SK-N-SH (cell line): ENCODE measurements around the gene FNTB. TPM values are rescaled to one million over a fixed set of nuclear protein-coding genes. Genes with fewer than 3 reads are reported as not detected.

Source experiments
- CTCF ChIA-PET: fragments of 300-600, 350-600 bp; formaldehyde crosslinking; extraction: SDS; loops from one replicate; lab custom pipeline; 2021; lab: Yijun Ruan, JAX
- POLR2A ChIA-PET: fragments of 350-600 bp; sonication (Branson Sonifier 250); formaldehyde crosslinking; extraction: SDS; loops from one replicate; lab custom pipeline; 2020; ENCODE audit warnings: antibody characterized with exemption, inconsistent platforms; lab: Yijun Ruan, JAX
- DNase-seq: peaks from one replicate; pipeline ENCODE4 v3.0.0; 2012
- H2AFZ ChIP-seq: fragments of 200-600 bp; sonication (generic); 2 replicates; pipeline ENCODE4 v1.8.1; 2016; ENCODE audit warnings: antibody characterized with exemption, mild to moderate bottlenecking, low read depth
- H3F3A ChIP-seq: fragments of 200-600 bp; sonication (generic); replicated peaks from 2 replicates; pipeline ENCODE3; 2016; ENCODE audit warnings: antibody characterized with exemption, mild to moderate bottlenecking; ENCODE audit not compliant: insufficient read depth
- H3K27ac ChIP-seq, 2 experiments: fragments of 200-500 bp in 1 of 2; fragments of 200-600 bp in 1 of 2; sonication (Bioruptor generic) in 1 of 2; sonication (generic), shearing (Covaris generic) in 1 of 2; 2 replicates each; pipeline versions ENCODE4 v1.5.1 to v1.6.1; 2014 to 2016; ENCODE audit warnings: low read depth in 2 of 2, inconsistent platforms in 1 of 2, low read length in 1 of 2, mild to moderate bottlenecking in 1 of 2, mixed read lengths in 1 of 2
- H3K27me3 ChIP-seq: fragments of 200-600 bp; sonication (generic), shearing (Covaris generic); 2 replicates; pipeline ENCODE4 v1.6.1; 2016; ENCODE audit warnings: mixed run types; ENCODE audit not compliant: insufficient read depth
- H3K36me3 ChIP-seq, 2 experiments: fragments of 200-500 bp in 1 of 2; fragments of 200-600 bp in 1 of 2; sonication (Bioruptor generic) in 1 of 2; sonication (generic) in 1 of 2; replicated peaks in 1 of 2; 2 replicates each; pipeline versions ENCODE3 to v1.5.1; 2014 to 2016; ENCODE audit warnings: low read length in 1 of 2, mild to moderate bottlenecking in 1 of 2; ENCODE audit not compliant: insufficient read depth in 2 of 2, control insufficient read depth in 1 of 2
- H3K4me1 ChIP-seq, 2 experiments: fragments of 200-500 bp in 1 of 2; fragments of 200-600 bp in 1 of 2; sonication (Bioruptor generic) in 1 of 2; sonication (generic), shearing (Covaris generic) in 1 of 2; 2 replicates each; pipeline versions ENCODE4 v1.5.1 to v1.6.1; 2014 to 2016; ENCODE audit warnings: low read depth in 1 of 2, low read length in 1 of 2, mixed run types in 1 of 2; ENCODE audit not compliant: insufficient read depth in 2 of 2, control insufficient read depth in 1 of 2
- H3K4me2 ChIP-seq: fragments of 200-600 bp; sonication (generic), shearing (Covaris generic); 2 replicates; pipeline ENCODE4 v1.6.1; 2017; ENCODE audit warnings: mixed run types
- H3K4me3 ChIP-seq, 2 experiments: fragments of 200-500 bp in 1 of 2; fragments of 200-600 bp in 1 of 2; sonication (Bioruptor generic) in 1 of 2; sonication (generic), shearing (Covaris generic) in 1 of 2; 2 replicates each; pipeline versions ENCODE4 v1.5.1 to v1.8.1; 2014 to 2016; ENCODE audit warnings: low read depth in 2 of 2, inconsistent platforms in 1 of 2, low read length in 1 of 2, mild to moderate bottlenecking in 1 of 2, mixed read lengths in 1 of 2, moderate library complexity in 1 of 2
- H3K79me2 ChIP-seq: fragments of 200-600 bp; sonication (generic); 2 replicates; pipeline ENCODE4 v1.8.1; 2017; ENCODE audit warnings: mild to moderate bottlenecking; ENCODE audit not compliant: insufficient read depth
- H3K9ac ChIP-seq: fragments of 200-600 bp; sonication (generic); 2 replicates; pipeline ENCODE4 v1.6.1; 2017; ENCODE audit warnings: mixed run types
- H3K9me2 ChIP-seq: fragments of 200-600 bp; sonication (generic); 2 replicates; pipeline ENCODE4 v1.6.1; 2017; ENCODE audit warnings: mixed run types
- H3K9me3 ChIP-seq: fragments of 200-600 bp; sonication (generic); 2 replicates; pipeline ENCODE4 v1.6.1; 2017; ENCODE audit warnings: mixed run types, mild to moderate bottlenecking, moderate library complexity
- H4K20me1 ChIP-seq: fragments of 200-600 bp; sonication (generic); 2 replicates; pipeline ENCODE4 v1.6.1; 2017; ENCODE audit warnings: mild to moderate bottlenecking, mixed run types; ENCODE audit not compliant: insufficient read depth
- CHD2 ChIP-seq: fragments of 150-350 bp; IDR thresholded peaks from 2 replicates; pipeline ENCODE4 v1.6.1; 2018; ENCODE audit warnings: low read length; ENCODE audit not compliant: partially characterized antibody
- CTCF ChIP-seq: fragments of 200-600 bp; sonication (generic); IDR thresholded peaks from 2 replicates; pipeline ENCODE4 v1.6.1; 2017; ENCODE audit warnings: antibody characterized with exemption, mild to moderate bottlenecking, moderate library complexity
- ELF1 ChIP-seq: IDR thresholded peaks from 2 replicates; pipeline ENCODE4 v1.4.0; 2012
- GABPA ChIP-seq: IDR thresholded peaks from 2 replicates; pipeline ENCODE4 v1.4.0; 2012; ENCODE audit warnings: low read depth, mild to moderate bottlenecking
- NFIC ChIP-seq: IDR thresholded peaks from 2 replicates; pipeline ENCODE4 v1.4.0; 2012; ENCODE audit warnings: borderline replicate concordance
- NRF1 ChIP-seq: IDR thresholded peaks from 2 replicates; pipeline ENCODE4 v1.6.1; 2012; ENCODE audit warnings: low read depth, mild to moderate bottlenecking, low read length
- RCOR1 ChIP-seq: fragments of 150-350 bp; IDR thresholded peaks from 2 replicates; pipeline ENCODE4 v1.6.1; 2017; ENCODE audit warnings: antibody characterized with exemption, low read length
- RFX5 ChIP-seq: IDR thresholded peaks from 2 replicates; pipeline ENCODE4 v1.6.1; 2012; ENCODE audit warnings: mild to moderate bottlenecking, improper control_type of control experiment, low read length
- RXRA ChIP-seq: IDR thresholded peaks from 2 replicates; pipeline ENCODE4 v1.4.0; 2012; ENCODE audit warnings: low read depth, mild to moderate bottlenecking, borderline replicate concordance
- SIN3A ChIP-seq: IDR thresholded peaks from 2 replicates; pipeline ENCODE4 v1.6.1; 2012; ENCODE audit warnings: low read depth, mild to moderate bottlenecking, low read length, moderate library complexity, borderline replicate concordance
- TEAD4 ChIP-seq: IDR thresholded peaks from 2 replicates; pipeline ENCODE4 v1.4.0; 2012; ENCODE audit warnings: mild to moderate bottlenecking, borderline replicate concordance; ENCODE audit not compliant: insufficient read depth
- USF1 ChIP-seq: IDR thresholded peaks from 2 replicates; pipeline ENCODE4 v1.4.0; 2012; ENCODE audit warnings: low read depth, borderline replicate concordance
- ZBTB33 ChIP-seq: IDR thresholded peaks from 2 replicates; pipeline ENCODE4 v1.4.0; 2012; ENCODE audit warnings: low read depth, borderline replicate concordance
- WGBS: methylation state at CpG from one replicate; pipeline ENCODE4 v1.1.6; 2017; ENCODE audit warnings: low lambda C conversion rate; 5-methylcytosine and 5-hydroxymethylcytosine counted together
- polyA plus RNA-seq, 3 experiments: library from polyadenylated mRNA; depleted of rRNA; stranded (reverse); fragments of >200 nt; gene quantifications; 2 replicates each; pipeline ENCODE4 v1.2.3, GENCODE V29; 2012

The FNTB gene
- polyA plus RNA-seq, 1 of the 3 experiments (the other 2 are of a cell fraction), result 18.4 TPM

DNA sequence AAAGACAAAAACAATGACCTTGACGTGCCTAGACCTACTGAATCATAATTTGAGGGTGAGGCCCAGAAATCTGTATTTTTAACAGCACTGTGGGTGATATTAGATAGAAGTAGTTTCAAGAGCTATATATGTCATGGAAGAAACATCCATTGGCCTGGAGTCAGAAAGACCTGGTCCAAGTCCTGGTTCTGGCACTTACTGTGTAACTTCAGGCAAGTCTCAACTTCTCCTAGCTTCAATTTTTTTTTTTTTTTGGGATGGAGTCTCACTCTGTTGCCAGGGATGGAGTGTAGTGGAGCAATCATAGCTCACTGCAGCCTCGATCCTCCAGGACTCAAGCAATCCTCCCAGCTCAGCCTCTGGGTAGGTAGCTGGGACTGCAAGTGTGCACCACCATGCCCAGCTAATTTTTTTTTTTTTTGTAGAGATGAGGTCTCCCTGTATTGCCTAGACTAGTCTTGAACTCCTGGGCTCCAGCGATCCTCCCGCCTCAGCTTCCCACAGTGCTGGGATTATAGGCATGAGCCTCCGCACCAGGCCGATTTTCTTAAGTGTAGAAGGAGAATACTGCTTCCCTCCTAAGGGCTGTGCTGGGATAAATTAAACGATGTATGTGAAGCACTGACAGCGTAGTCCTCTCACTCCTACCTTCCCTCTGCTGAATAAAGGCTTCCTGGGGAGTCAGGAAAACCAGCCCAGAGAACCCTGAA lies 29.8 kb upstream of the FNTB start:
- Histone ChIP-seq H3K9me3 (no peaks in the 10 kb centered on the region), H3K79me2 (no peaks in the 10 kb centered on the region), H3K27me3 (no peaks in the 10 kb centered on the region), H3K4me2 (no peak overlapping the region), H3F3A (no peaks in the 10 kb centered on the region), H3K9ac (no peak overlapping the region), H2AFZ (no peak overlapping the region), H3K27ac (no peak overlapping the region), H3K9me2 (no peaks in the 10 kb centered on the region), H3K4me3 (no peak overlapping the region), H4K20me1 (no peaks in the 10 kb centered on the region), H3K36me3 (no peaks in the 10 kb centered on the region), H3K4me1 (peaks cover 0 to 38% of the 10 kb centered on the region in 2 experiments; a peak in 2 of 4 replicates)
- ChIA-PET POLR2A (interaction anchor here (0.6 kb wide), 1 partner anchor 15 kb away, joined by 4 read pairs; the partner anchor contains the start of gene RAB15), CTCF (interaction anchor here (0.6 to 0.7 kb wide), 2 partner anchors 65 to 498 kb away, joined by 3 read pairs; no protein-coding TSS in a partner anchor)
- 97% methylated on average over 8 of the region's 8 CpGs for WGBS
- no peak for DNase-seq
- TF ChIP-seq GABPA (no peak), USF1 (no peak), RXRA (no peak), RFX5 (no peak), SIN3A (no peak), CHD2 (no peak), ELF1 (no peak), NFIC (no peak), ZBTB33 (no peak), CTCF (no peak), NRF1 (no peak), RCOR1 (no peak), TEAD4 (no peak)
